Germinal center (tissue), 1 donor: ENCODE data around the gene CIDEC.

Experiments used
- DNase-seq: peaks from one replicate; pipeline ENCODE4 v3.0.0; 2012; ENCODE audit warnings: mixed read lengths, low spot score

CIDEC gene

GRCh38 chr3:9879830-9880549, at the start of gene CIDEC:
Gene CIDEC (minus strand): TSS chr3:9880253. CDS start chr3:9878486, 1,767 bp downstream.
- DNase-seq = no peak

GRCh38 chr3:9928158-9928557, 48.1 kb upstream of the CIDEC start:
- no peak for DNase-seq

- DNase-seq = no peak
Observed at GRCh38 chr3:9918261-9919038, 38.4 kb upstream of the CIDEC start.

- DNase-seq = no peak
Observed at GRCh38 chr3:9917820-9918219, 37.8 kb upstream of the CIDEC start.

- DNase-seq = no peak
Observed at GRCh38 chr3:9916734-9917680, 37.0 kb upstream of the CIDEC start, which contains the start of gene IL17RC. Gene IL17RC (plus strand): TSS chr3:9917098. CDS start chr3:9917316, 218 bp downstream.

- no peak for DNase-seq
Observed at GRCh38 chr3:9916346-9916733, 36.3 kb upstream of the CIDEC start.

- DNase-seq = no peak
Observed at GRCh38 chr3:9915254-9916141, 35.4 kb upstream of the CIDEC start.

GRCh38 chr3:9914559-9915253, 34.7 kb upstream of the CIDEC start:
- DNase-seq = no peak

GRCh38 chr3:9914011-9914410, 34.0 kb upstream of the CIDEC start:
- DNase-seq = no peak

GRCh38 chr3:9913601-9914000, 33.5 kb upstream of the CIDEC start:
- no peak for DNase-seq

- DNase-seq = no peak
Observed at GRCh38 chr3:9912294-9912935, 32.4 kb upstream of the CIDEC start.

GRCh38 chr3:9911863-9912262, 31.8 kb upstream of the CIDEC start:
- no peak for DNase-seq

- no peak for DNase-seq
Observed at GRCh38 chr3:9909221-9910013, 29.4 kb upstream of the CIDEC start.

- no peak for DNase-seq
Observed at GRCh38 chr3:9908286-9908685, 28.2 kb upstream of the CIDEC start.

- DNase-seq = no peak
Observed at GRCh38 chr3:9906480-9906879, 26.4 kb upstream of the CIDEC start.

- DNase-seq = no peak
Observed at GRCh38 chr3:9903904-9904303, 23.9 kb upstream of the CIDEC start.

GRCh38 chr3:9903238-9903624, 23.2 kb upstream of the CIDEC start:
- DNase-seq = no peak

GRCh38 chr3:9902372-9903237, 22.6 kb upstream of the CIDEC start, which contains the start of gene IL17RE:
Gene IL17RE (plus strand): TSS chr3:9902848. CDS start chr3:9902933, 85 bp downstream.
- no peak for DNase-seq
